HepG2 (cell line): Measurements from ENCODE around the gene SLC13A5. TPM values are rescaled to one million over a fixed set of nuclear protein-coding genes. Genes with fewer than 3 reads are reported as not detected.

Experiments
- AGO1 ChIP-seq: fragments of 200-400 bp; formaldehyde crosslinking; IDR thresholded peaks from 2 replicates; pipeline ENCODE4 v1.6.1; 2017; ENCODE audit warnings: mild to moderate bottlenecking, low read depth, low read length, moderate library complexity; ENCODE audit not compliant: poor library complexity, severe bottlenecking
- CHCHD3 ChIP-seq: sonication (generic); formaldehyde crosslinking; IDR thresholded peaks from 2 replicates; pipeline ENCODE4 v1.8.0; 2022; ENCODE audit warnings: mild to moderate bottlenecking, missing genetic modification reagents, moderate library complexity
- JUND ChIP-seq: sonication (generic); formaldehyde crosslinking; IDR thresholded peaks from 2 replicates; pipeline ENCODE4 v1.8.0; 2022; ENCODE audit warnings: mild to moderate bottlenecking, missing genetic modification reagents
- LBX2 ChIP-seq: sonication (generic); formaldehyde crosslinking; IDR thresholded peaks from 2 replicates; pipeline ENCODE4 v1.5.0; 2020; ENCODE audit warnings: missing genetic modification reagents, mild to moderate bottlenecking, borderline replicate concordance
- MAFF ChIP-seq: IDR thresholded peaks from 2 replicates; pipeline ENCODE4 v1.6.1; 2011; ENCODE audit warnings: low read depth, low read length, improper control_type of control experiment
- MXD4 ChIP-seq: IDR thresholded peaks from 2 replicates; pipeline ENCODE4 v1.6.1; 2016; ENCODE audit warnings: mild to moderate bottlenecking, missing biosample characterization, missing genetic modification reagents
- SMAD3 ChIP-seq: sonication (generic); formaldehyde crosslinking; IDR thresholded peaks from 2 replicates; pipeline ENCODE4 v1.4.0; 2020; ENCODE audit warnings: missing genetic modification reagents
- SP1 ChIP-seq, 2 experiments: fragments of 450-650 bp in 1 of 2; sonication (generic) in 1 of 2; formaldehyde crosslinking in 1 of 2; IDR thresholded peaks; 2 replicates each; pipeline versions ENCODE4 v1.4.0 to v1.6.1; 2016 to 2020; ENCODE audit warnings: missing genetic modification reagents in 1 of 2
- SPEN ChIP-seq: sonication (generic); formaldehyde crosslinking; IDR thresholded peaks from 2 replicates; pipeline ENCODE4 v1.5.1; 2020; ENCODE audit warnings: low read depth, mild to moderate bottlenecking, missing genetic modification reagents
- ZNF235 ChIP-seq: sonication (generic); formaldehyde crosslinking; IDR thresholded peaks from 2 replicates; pipeline ENCODE4 v1.8.1; 2023; ENCODE audit warnings: mild to moderate bottlenecking, missing genetic modification reagents, borderline replicate concordance
- ZNF383 ChIP-seq: sonication (generic); formaldehyde crosslinking; IDR thresholded peaks from 2 replicates; pipeline ENCODE4 v1.4.0; 2020; ENCODE audit warnings: missing genetic modification reagents, mild to moderate bottlenecking, borderline replicate concordance
- ZNF446 ChIP-seq: sonication (generic); formaldehyde crosslinking; IDR thresholded peaks from 2 replicates; pipeline ENCODE4 v1.5.0; 2020; ENCODE audit warnings: mild to moderate bottlenecking, missing genetic modification reagents
- ZNF468 ChIP-seq: sonication (generic); formaldehyde crosslinking; IDR thresholded peaks from 2 replicates; pipeline ENCODE4 v1.8.0; 2022; ENCODE audit warnings: mild to moderate bottlenecking, moderate library complexity, missing genetic modification reagents
- ZNF530 ChIP-seq: sonication (generic); formaldehyde crosslinking; IDR thresholded peaks from 2 replicates; pipeline ENCODE4 v1.5.0; 2020; ENCODE audit warnings: low read depth, mild to moderate bottlenecking, missing genetic modification reagents
- ZNF574 ChIP-seq: sonication (generic); formaldehyde crosslinking; IDR thresholded peaks from 2 replicates; pipeline ENCODE4 v1.4.0; 2020; ENCODE audit warnings: missing genetic modification reagents
- ZNF773 ChIP-seq: sonication (generic); formaldehyde crosslinking; IDR thresholded peaks from 2 replicates; pipeline ENCODE4 v1.4.0; 2020; ENCODE audit warnings: missing genetic modification reagents, borderline replicate concordance
- ZNF788 ChIP-seq: sonication (generic); formaldehyde crosslinking; IDR thresholded peaks from 2 replicates; pipeline ENCODE4 v1.5.0; 2020; ENCODE audit warnings: mild to moderate bottlenecking, missing genetic modification reagents, borderline replicate concordance
- polyA plus RNA-seq, 8 experiments: library from polyadenylated mRNA; depleted of rRNA in 3 of 8; stranded (reverse) in 7 of 8; unstranded in 1 of 8; fragments of >200 nt; fragmentation: Illumina TruSeq in 4 of 8; extraction: Trizol in 4 of 8; gene quantifications; 2 replicates each; pipeline versions ENCODE4 v1.2.1 to v1.2.3, GENCODE V29; 2011 to 2016; ENCODE audit warnings: low read depth in 4 of 8, missing spikeins in 1 of 8, mixed read lengths in 1 of 8; ENCODE audit not compliant: insufficient read depth in 1 of 8
- total RNA-seq, 5 experiments: library from RNA; depleted of rRNA; stranded (reverse); fragments of >200 nt; fragmentation: Illumina TruSeq; extraction: Trizol; gene quantifications; 2 replicates each; pipeline ENCODE4 v1.2.3, GENCODE V29; 2016; ENCODE audit warnings: low read depth in 1 of 5
- TF ChIP-seq, protein P1 (sequence below): sonication (generic); formaldehyde crosslinking; IDR thresholded peaks from 2 replicates; pipeline ENCODE4 v1.5.0; 2020; ENCODE audit warnings: missing genetic modification reagents, mild to moderate bottlenecking, borderline replicate concordance
- TF ChIP-seq, protein P2 (sequence below): IDR thresholded peaks from 2 replicates; pipeline ENCODE4 v1.6.1; 2016

The SLC13A5 gene
- total and polyA plus RNA-seq, 2 of the 13 experiments (the other 11 are each of a cell fraction or from before 2014, with no cell fraction given) = 42.8 to 310 TPM

GRCh38 chr17:6713130-6713917 lies at the start of gene SLC13A5 (continued):
- 0 out of 2 replicates have a peak, but pooled peaks have one; percentile 22 for TF ChIP-seq ZNF773 (CRISPR knock-in tag)
- TF ChIP-seq, protein P1, sequence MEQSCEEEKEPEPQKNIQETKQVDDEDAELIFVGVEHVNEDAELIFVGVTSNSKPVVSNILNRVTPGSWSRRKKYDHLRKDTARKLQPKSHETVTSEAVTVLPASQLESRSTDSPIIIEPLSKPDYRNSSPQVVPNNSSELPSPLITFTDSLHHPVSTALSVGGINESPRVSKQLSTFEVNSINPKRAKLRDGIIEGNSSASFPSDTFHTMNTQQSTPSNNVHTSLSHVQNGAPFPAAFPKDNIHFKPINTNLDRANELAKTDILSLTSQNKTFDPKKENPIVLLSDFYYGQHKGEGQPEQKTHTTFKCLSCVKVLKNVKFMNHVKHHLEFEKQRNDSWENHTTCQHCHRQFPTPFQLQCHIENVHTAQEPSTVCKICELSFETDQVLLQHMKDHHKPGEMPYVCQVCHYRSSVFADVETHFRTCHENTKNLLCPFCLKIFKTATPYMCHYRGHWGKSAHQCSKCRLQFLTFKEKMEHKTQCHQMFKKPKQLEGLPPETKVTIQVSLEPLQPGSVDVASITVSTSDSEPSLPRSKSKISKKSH = peak; percentile 40; the same call in 1 of the 2 replicates
- peak; percentile 25 for TF ChIP-seq AGO1
- TF ChIP-seq SPEN (CRISPR knock-in tag) = peak; percentile 67
- peak; percentile 88; the same call in 1 of the 2 replicates for TF ChIP-seq ZNF446 (CRISPR knock-in tag)
- TF ChIP-seq ZNF788 = peak; percentile 61; the same call in 1 of the 2 replicates
- peak; percentile 41; the same call in 1 of the 2 replicates for TF ChIP-seq MXD4
- TF ChIP-seq ZNF530 (CRISPR knock-in tag) = no peak
- TF ChIP-seq ZNF468 (CRISPR knock-in tag) = no peak
- 0 out of 2 replicates have a peak, but pooled peaks have one; percentile 75 for TF ChIP-seq SMAD3 (CRISPR knock-in tag)
- TF ChIP-seq ZNF235 (CRISPR knock-in tag) = 0 out of 2 replicates have a peak, but pooled peaks have one; percentile 38
- no peak for TF ChIP-seq SP1 (IDR thresholded peaks at IDR 0.05)
- TF ChIP-seq SP1 (CRISPR knock-in tag; IDR thresholded peaks at IDR 0.05) = peak; percentile 71
- TF ChIP-seq, protein P2, sequence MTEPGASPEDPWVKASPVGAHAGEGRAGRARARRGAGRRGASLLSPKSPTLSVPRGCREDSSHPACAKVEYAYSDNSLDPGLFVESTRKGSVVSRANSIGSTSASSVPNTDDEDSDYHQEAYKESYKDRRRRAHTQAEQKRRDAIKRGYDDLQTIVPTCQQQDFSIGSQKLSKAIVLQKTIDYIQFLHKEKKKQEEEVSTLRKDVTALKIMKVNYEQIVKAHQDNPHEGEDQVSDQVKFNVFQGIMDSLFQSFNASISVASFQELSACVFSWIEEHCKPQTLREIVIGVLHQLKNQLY = peak; percentile 19; the same call in 1 of the 2 replicates
- no peak for TF ChIP-seq MAFF
- peak; percentile 74; the same call in 1 of the 2 replicates for TF ChIP-seq CHCHD3 (CRISPR knock-in tag)
- TF ChIP-seq ZNF383 = no peak
- peak; percentile 37; the same call in 1 of the 2 replicates for TF ChIP-seq JUND
- peak; percentile 82 for TF ChIP-seq ZNF574 (CRISPR knock-in tag)
- peak; percentile 44; the same call in 1 of the 2 replicates for TF ChIP-seq LBX2 (CRISPR knock-in tag)
